MM.1S (cell line): Measurements from ENCODE around the gene TNKS2.

Source experiments
- CTCF ChIP-seq: fragments of 300-600 bp; sonication (generic); IDR thresholded peaks from 2 replicates; pipeline ENCODE4 v1.5.1; 2016; ENCODE audit warnings: antibody characterized with exemption, low read length, mixed read lengths
- EZH2phosphoT487 ChIP-seq: fragments of 300-600 bp; sonication (generic); IDR thresholded peaks from 2 replicates; pipeline ENCODE4 v1.6.1; 2018; ENCODE audit warnings: antibody characterized with exemption, low read length

DNA sequence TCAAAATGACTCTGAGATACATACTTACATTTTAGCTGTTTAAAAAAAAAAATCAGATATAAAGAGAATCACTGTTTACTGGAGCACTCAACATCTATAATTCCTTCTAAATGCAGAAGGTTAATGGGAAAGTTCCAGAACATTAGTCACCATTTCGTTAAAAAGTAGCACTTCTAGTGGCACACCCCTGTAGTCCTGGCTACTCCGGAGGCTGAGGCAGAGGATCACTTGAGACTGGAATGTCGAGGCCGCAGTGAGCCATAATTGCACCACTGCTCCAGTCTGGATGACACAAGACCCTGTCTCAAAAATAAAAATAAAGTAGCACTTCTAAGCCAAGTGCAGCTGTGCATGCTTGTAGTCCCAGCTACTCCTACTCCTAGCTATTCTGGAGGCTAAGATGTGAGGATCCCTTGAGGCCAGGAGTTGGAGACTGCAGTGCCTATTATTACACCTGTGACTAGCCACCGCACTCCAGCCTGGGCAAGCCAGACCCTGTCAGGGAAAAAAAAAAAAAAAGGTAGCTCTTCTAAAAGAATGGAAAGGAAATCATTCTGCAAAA, 108.9 kb downstream of the TNKS2 start:
- no peak for TF ChIP-seq CTCF
- TF ChIP-seq EZH2phosphoT487, result no peak
